HepG2 (cell line): Measurements from ENCODE around the gene PCYT2. TPM values are rescaled to one million over a fixed set of nuclear protein-coding genes. Genes with fewer than 3 reads are reported as not detected.

ENCODE experiments used
- ATF1 ChIP-seq: IDR thresholded peaks from 2 replicates; pipeline ENCODE4 v1.6.1; 2016; ENCODE audit warnings: mild to moderate bottlenecking, control low read depth
- ETV6 ChIP-seq: sonication (generic); formaldehyde crosslinking; conservative IDR thresholded peaks from 2 replicates; pipeline ENCODE4 v1.4.0; 2020; ENCODE audit warnings: missing genetic modification reagents
- FOXP1 ChIP-seq, 2 experiments: fragments of 450-650 bp in 1 of 2; IDR thresholded peaks; 2 replicates each; pipeline ENCODE4 v1.6.1; 2017 to 2018; ENCODE audit warnings: antibody characterized with exemption in 1 of 2
- HDAC6 ChIP-seq: fragments of 200-600 bp; sonication (generic); IDR thresholded peaks from 2 replicates; pipeline ENCODE4 v1.7.0; 2017; ENCODE audit warnings: mild to moderate bottlenecking, antibody characterized with exemption, low read length, low read depth
- HOXA5 ChIP-seq: sonication (generic); formaldehyde crosslinking; IDR thresholded peaks from 2 replicates; pipeline ENCODE4 v1.4.0; 2020; ENCODE audit warnings: missing genetic modification reagents
- MAFK ChIP-seq, 2 experiments: IDR thresholded peaks in 1 of 2; conservative IDR thresholded peaks in 1 of 2; 2 replicates each; pipeline ENCODE4 v1.6.1; 2011; ENCODE audit warnings: improper control_type of control experiment in 2 of 2, low read length in 2 of 2
- RBM22 ChIP-seq: fragments of 200-400 bp; formaldehyde crosslinking; optimal IDR thresholded peaks from 2 replicates; pipeline ENCODE3; 2017; ENCODE audit warnings: mild to moderate bottlenecking, low read length, moderate library complexity
- SMAD1 ChIP-seq: sonication (generic); formaldehyde crosslinking; IDR thresholded peaks from 2 replicates; pipeline ENCODE4 v1.4.0; 2020; ENCODE audit warnings: missing genetic modification reagents, low read depth, mild to moderate bottlenecking, borderline replicate concordance
- SP1 ChIP-seq, 2 experiments: fragments of 450-650 bp in 1 of 2; sonication (generic) in 1 of 2; formaldehyde crosslinking in 1 of 2; IDR thresholded peaks; 2 replicates each; pipeline versions ENCODE4 v1.4.0 to v1.6.1; 2016 to 2020; ENCODE audit warnings: missing genetic modification reagents in 1 of 2
- ZBTB38 ChIP-seq: sonication (generic); formaldehyde crosslinking; IDR thresholded peaks from 2 replicates; pipeline ENCODE4 v1.5.1; 2020; ENCODE audit warnings: mild to moderate bottlenecking, missing genetic modification reagents
- ZNF382 ChIP-seq: sonication (generic); formaldehyde crosslinking; IDR thresholded peaks from 2 replicates; pipeline ENCODE4 v1.5.0; 2020; ENCODE audit warnings: missing genetic modification reagents, mild to moderate bottlenecking, borderline replicate concordance
- polyA plus RNA-seq, 8 experiments: library from polyadenylated mRNA; depleted of rRNA in 3 of 8; stranded (reverse) in 7 of 8; unstranded in 1 of 8; fragments of >200 nt; fragmentation: Illumina TruSeq in 4 of 8; extraction: Trizol in 4 of 8; gene quantifications; 2 replicates each; pipeline versions ENCODE4 v1.2.1 to v1.2.3, GENCODE V29; 2011 to 2016; ENCODE audit warnings: low read depth in 4 of 8, missing spikeins in 1 of 8, mixed read lengths in 1 of 8; ENCODE audit not compliant: insufficient read depth in 1 of 8
- total RNA-seq, 5 experiments: library from RNA; depleted of rRNA; stranded (reverse); fragments of >200 nt; fragmentation: Illumina TruSeq; extraction: Trizol; gene quantifications; 2 replicates each; pipeline ENCODE4 v1.2.3, GENCODE V29; 2016; ENCODE audit warnings: low read depth in 1 of 5
- TF ChIP-seq, protein P1 (sequence below): sonication (generic); formaldehyde crosslinking; IDR thresholded peaks from 2 replicates; pipeline ENCODE4 v1.4.0; 2020; ENCODE audit warnings: missing genetic modification reagents
- TF ChIP-seq, protein P2 (sequence below), 2 experiments: sonication (generic) in 1 of 2; formaldehyde crosslinking in 1 of 2; IDR thresholded peaks; 2 replicates each; pipeline versions ENCODE4 v1.6.1 to v1.9.0; 2014 to 2022; ENCODE audit warnings: antibody characterized with exemption in 1 of 2, borderline replicate concordance in 1 of 2, inconsistent platforms in 1 of 2, low read depth in 1 of 2, missing genetic modification reagents in 1 of 2
- TF ChIP-seq, protein P3 (sequence below): sonication (generic); formaldehyde crosslinking; IDR thresholded peaks from 2 replicates; pipeline ENCODE4 v1.4.0; 2020; ENCODE audit warnings: mild to moderate bottlenecking, missing genetic modification reagents
- TF ChIP-seq, protein P4 (sequence below): sonication (generic); formaldehyde crosslinking; IDR thresholded peaks from 2 replicates; pipeline ENCODE4 v1.5.0; 2020; ENCODE audit warnings: missing genetic modification reagents

Gene PCYT2
- total and polyA plus RNA-seq, 2 of the 13 experiments (the other 11 are each of a cell fraction or from before 2014, with no cell fraction given) = 147 to 297 TPM

DNA sequence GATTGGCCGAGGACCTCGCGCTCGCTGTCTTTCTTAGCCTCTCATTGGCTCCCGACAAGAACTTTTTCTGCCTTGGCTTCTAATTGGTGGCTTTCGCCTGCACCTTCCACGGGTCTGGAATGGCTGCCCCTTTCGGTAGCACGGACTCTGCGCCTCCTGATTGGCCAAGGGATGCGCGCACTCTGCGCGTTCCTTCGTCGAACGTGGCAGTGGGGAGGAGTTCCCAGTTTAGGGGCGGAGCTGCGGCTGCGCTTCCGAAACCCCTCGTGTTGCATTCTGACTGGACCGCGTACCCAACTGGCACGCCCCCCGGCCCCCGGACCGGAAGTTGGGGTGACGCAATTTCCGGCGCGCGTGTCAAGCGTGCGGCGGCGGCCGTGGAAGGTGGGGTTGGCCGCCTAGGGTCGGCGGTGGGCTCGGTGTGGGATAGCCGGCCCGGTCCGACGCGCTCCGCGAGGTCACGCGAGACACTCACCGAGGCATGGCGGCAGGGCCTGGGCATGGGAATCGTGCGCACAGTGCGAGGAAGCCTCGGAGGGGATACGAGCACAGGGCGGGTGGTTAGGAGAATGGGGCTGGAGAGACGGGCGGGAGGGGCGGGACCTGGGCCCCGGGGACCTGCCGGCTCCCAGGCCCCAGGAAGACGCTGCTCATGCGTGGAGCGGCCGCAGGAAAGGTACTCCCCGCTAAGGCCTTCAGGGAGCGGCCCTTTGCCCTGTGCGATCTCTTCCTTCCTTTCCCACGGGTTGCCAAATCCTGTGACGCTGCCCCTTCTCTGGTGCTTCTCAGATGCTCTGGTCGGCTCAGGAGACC lies 50.2 kb downstream of the PCYT2 start (continued):
- TF ChIP-seq, protein P1, sequence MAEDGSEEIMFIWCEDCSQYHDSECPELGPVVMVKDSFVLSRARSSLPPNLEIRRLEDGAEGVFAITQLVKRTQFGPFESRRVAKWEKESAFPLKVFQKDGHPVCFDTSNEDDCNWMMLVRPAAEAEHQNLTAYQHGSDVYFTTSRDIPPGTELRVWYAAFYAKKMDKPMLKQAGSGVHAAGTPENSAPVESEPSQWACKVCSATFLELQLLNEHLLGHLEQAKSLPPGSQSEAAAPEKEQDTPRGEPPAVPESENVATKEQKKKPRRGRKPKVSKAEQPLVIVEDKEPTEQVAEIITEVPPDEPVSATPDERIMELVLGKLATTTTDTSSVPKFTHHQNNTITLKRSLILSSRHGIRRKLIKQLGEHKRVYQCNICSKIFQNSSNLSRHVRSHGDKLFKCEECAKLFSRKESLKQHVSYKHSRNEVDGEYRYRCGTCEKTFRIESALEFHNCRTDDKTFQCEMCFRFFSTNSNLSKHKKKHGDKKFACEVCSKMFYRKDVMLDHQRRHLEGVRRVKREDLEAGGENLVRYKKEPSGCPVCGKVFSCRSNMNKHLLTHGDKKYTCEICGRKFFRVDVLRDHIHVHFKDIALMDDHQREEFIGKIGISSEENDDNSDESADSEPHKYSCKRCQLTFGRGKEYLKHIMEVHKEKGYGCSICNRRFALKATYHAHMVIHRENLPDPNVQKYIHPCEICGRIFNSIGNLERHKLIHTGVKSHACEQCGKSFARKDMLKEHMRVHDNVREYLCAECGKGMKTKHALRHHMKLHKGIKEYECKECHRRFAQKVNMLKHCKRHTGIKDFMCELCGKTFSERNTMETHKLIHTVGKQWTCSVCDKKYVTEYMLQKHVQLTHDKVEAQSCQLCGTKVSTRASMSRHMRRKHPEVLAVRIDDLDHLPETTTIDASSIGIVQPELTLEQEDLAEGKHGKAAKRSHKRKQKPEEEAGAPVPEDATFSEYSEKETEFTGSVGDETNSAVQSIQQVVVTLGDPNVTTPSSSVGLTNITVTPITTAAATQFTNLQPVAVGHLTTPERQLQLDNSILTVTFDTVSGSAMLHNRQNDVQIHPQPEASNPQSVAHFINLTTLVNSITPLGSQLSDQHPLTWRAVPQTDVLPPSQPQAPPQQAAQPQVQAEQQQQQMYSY (CRISPR knock-in tag) = peak; percentile 45; the same call in 1 of the 2 replicates
- peak; percentile 86; the same call in 1 of the 2 replicates for TF ChIP-seq ZBTB38 (CRISPR knock-in tag)
- peak; percentile 97 for TF ChIP-seq HOXA5
- TF ChIP-seq, protein P2, sequence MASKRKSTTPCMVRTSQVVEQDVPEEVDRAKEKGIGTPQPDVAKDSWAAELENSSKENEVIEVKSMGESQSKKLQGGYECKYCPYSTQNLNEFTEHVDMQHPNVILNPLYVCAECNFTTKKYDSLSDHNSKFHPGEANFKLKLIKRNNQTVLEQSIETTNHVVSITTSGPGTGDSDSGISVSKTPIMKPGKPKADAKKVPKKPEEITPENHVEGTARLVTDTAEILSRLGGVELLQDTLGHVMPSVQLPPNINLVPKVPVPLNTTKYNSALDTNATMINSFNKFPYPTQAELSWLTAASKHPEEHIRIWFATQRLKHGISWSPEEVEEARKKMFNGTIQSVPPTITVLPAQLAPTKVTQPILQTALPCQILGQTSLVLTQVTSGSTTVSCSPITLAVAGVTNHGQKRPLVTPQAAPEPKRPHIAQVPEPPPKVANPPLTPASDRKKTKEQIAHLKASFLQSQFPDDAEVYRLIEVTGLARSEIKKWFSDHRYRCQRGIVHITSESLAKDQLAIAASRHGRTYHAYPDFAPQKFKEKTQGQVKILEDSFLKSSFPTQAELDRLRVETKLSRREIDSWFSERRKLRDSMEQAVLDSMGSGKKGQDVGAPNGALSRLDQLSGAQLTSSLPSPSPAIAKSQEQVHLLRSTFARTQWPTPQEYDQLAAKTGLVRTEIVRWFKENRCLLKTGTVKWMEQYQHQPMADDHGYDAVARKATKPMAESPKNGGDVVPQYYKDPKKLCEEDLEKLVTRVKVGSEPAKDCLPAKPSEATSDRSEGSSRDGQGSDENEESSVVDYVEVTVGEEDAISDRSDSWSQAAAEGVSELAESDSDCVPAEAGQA (IDR thresholded peaks at IDR 0.05; ENCODE audit: low read depth) = peak; percentile 83
- TF ChIP-seq, protein P2 (CRISPR knock-in tag; IDR thresholded peaks at IDR 0.05; ENCODE audit: borderline replicate concordance) = peak; percentile 29; the same call in 1 of the 2 replicates
- peak; percentile 94; the same call in 1 of the 2 replicates for TF ChIP-seq ATF1
- TF ChIP-seq SP1 (IDR thresholded peaks at IDR 0.05) = peak; percentile 56
- peak; percentile 94 for TF ChIP-seq SP1 (CRISPR knock-in tag; IDR thresholded peaks at IDR 0.05)
- TF ChIP-seq, protein P3, sequence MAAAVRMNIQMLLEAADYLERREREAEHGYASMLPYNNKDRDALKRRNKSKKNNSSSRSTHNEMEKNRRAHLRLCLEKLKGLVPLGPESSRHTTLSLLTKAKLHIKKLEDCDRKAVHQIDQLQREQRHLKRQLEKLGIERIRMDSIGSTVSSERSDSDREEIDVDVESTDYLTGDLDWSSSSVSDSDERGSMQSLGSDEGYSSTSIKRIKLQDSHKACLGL (CRISPR knock-in tag) = peak; percentile 99
- TF ChIP-seq ZNF382 (CRISPR knock-in tag) = no peak
- TF ChIP-seq, protein P4, sequence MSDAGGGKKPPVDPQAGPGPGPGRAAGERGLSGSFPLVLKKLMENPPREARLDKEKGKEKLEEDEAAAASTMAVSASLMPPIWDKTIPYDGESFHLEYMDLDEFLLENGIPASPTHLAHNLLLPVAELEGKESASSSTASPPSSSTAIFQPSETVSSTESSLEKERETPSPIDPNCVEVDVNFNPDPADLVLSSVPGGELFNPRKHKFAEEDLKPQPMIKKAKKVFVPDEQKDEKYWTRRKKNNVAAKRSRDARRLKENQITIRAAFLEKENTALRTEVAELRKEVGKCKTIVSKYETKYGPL = 0 out of 2 replicates have a peak, but pooled peaks have one; percentile 53
- peak; percentile 69; the same call in 1 of the 2 replicates for TF ChIP-seq SMAD1 (CRISPR knock-in tag)
- peak; percentile 60 for TF ChIP-seq RBM22
- TF ChIP-seq MAFK (conservative IDR thresholded peaks at IDR 0.05 in 1 of 2, IDR thresholded peaks at IDR 0.05 in 1 of 2; ENCODE audit: low read length in 2 of 2) = no peak
- TF ChIP-seq FOXP1 (IDR thresholded peaks at IDR 0.05) = no peak
- no peak for TF ChIP-seq FOXP1 (CRISPR knock-in tag; IDR thresholded peaks at IDR 0.05)
- TF ChIP-seq ETV6 (CRISPR knock-in tag) = peak; percentile 92
- no peak for TF ChIP-seq HDAC6
